ENCODE measurements around the gene PLXDC2. TPM values are rescaled to one million over a fixed set of nuclear protein-coding genes. Genes with fewer than 3 reads are reported as not detected.
"Not testable (repeated sequence)": the region's sequence is repeated elsewhere in the genome, so short reads cannot be mapped to it uniquely, and the experiment has no call there.

PLXDC2 gene
- polyA plus RNA-seq, 4 donors: 33.9 to 41.6 (median 34.8) TPM

DNA sequence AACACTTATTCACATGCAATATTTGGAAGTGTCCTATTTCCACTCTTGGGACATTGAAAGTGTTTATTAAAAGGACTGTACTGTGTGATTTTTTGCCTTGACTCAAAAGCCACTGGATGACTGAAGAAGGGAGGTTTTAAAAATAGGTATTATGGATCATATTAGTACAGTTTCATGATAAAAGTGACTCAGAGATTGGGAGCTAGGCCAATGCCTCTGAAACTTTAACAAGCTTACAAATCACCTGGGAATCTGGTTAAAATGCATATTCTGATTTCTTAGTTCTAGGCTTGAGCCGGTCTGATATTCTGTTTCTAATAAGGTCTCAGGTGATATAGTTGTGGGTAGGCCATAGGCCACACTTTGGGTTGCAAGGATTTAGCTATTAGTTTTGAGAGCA is 191.2 kb downstream of the PLXDC2 start:
- no peak for DNase-seq (ENCODE audit: low read depth in 4 of 4, low spot score in 3 of 4)

GRCh38 chr10:20013991-20014750 is 197.9 kb downstream of the PLXDC2 start:
- no peak for DNase-seq (ENCODE audit: low read depth in 4 of 4, low spot score in 3 of 4)

GRCh38 chr10:20017961-20018360 is 201.7 kb downstream of the PLXDC2 start:
- DNase-seq (ENCODE audit: low read depth in 4 of 4, low spot score in 3 of 4): no peak

DNA sequence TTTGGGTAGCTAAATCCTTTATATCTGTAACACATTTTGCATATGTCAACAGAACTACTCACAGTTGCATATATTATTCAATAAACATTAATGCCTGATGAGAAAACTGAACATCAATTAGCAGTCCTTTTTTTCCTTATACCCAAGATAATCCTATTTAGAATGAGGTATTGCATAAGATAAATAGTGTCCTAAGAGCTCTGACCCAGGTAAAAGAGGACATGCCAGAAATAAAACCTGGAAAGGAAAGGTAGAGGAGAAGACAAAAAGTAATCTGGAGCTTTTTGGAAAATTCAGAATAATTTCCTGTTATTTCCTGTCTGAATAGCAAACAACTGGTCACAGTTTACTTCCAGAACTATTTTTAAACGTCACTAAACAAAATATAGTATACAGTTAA is 204.4 kb downstream of the PLXDC2 start:
- no peak for DNase-seq (ENCODE audit: low read depth in 4 of 4, low spot score in 3 of 4)

GRCh38 chr10:20029523-20029922 is 213.3 kb downstream of the PLXDC2 start:
- DNase-seq (ENCODE audit: low read depth in 4 of 4, low spot score in 3 of 4): no peak

DNA sequence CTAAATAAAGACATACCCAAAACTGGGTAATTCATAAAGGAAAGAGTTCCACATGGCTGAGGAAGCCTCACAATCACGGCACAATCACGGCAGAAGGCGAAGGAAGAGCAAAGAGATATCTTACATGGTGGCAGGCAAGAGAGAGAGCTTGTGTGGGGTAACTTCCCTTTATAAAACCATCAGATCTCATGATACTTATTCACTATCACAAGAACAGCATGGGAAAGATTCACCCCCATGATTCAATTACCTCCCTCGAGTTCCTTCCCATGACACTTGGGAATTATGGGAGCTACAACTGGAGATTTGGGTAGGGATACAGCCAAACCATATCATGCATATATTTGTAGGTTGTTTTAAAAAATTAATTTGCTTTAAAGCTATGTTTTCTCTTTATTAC is 217.2 kb downstream of the PLXDC2 start:
- no peak for DNase-seq (ENCODE audit: low read depth in 4 of 4, low spot score in 3 of 4)

GRCh38 chr10:20034732-20035131 is 218.5 kb downstream of the PLXDC2 start:
- no peak for DNase-seq (ENCODE audit: low read depth in 4 of 4, low spot score in 3 of 4)

DNA sequence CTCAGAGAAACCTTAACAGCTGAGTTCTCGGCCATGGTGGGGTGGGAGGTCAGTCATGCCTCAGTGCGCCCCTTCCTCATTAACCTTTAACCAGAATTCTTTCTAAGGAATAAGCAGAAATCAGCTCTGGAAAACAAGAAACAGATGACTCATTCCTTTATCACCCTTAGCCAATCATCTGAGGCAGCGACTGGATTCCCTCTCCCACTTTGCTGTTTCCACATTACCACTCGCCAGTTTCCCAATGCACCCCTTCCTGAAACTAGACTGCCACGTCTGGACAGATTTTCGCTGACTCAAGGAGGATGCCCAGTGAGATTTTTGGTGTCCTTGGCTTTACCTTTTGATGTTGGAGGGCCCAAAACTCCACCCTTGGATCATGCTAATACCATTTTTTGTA is 223.8 kb downstream of the PLXDC2 start:
- no peak for DNase-seq (ENCODE audit: low read depth in 4 of 4, low spot score in 3 of 4)

DNA sequence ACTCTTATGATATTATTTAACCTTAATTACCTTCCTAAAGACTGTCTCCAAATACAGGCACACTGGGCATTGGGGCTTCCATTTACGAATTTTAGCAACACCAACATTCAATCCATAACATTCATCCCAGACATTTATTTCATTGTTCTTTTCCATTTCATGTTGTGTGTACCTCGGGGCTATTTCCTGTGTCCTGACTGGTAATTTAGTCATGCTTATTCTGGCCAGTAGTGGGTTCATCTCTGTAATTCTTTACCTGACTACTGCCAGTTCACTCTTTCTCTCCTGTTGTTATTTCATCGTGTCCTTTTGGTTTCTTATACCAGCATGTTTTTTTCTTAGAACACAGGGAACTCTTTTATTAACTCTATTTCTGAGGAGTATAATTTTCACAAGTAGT is 225.7 kb downstream of the PLXDC2 start:
- no peak for DNase-seq (ENCODE audit: low read depth in 4 of 4, low spot score in 3 of 4)

- not testable (repeated sequence) for DNase-seq (ENCODE audit: low read depth in 4 of 4, low spot score in 3 of 4)
Measured at GRCh38 chr10:20045100-20045499, 228.9 kb downstream of the PLXDC2 start.

GRCh38 chr10:20048161-20048560 is 231.9 kb downstream of the PLXDC2 start:
- no peak for DNase-seq (ENCODE audit: low read depth in 4 of 4, low spot score in 3 of 4)

DNA sequence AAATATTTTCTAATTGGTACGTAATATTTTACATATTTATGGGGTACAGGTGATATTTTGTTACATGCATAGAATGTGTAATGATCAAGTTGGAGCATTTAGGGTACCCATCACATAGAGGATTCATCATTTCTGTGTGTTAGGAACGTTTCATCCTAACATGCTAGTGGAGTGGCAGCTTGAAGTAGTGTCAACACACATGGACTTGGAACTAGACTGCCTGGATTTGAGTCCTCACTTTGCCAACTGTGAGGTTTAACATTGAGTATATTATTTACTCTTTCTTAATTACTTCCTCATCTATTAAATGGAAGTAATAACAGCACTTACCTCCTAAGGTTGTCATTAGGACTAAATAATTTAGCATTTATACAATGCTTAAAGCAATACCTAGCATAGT is 241.9 kb downstream of the PLXDC2 start:
- DNase-seq (ENCODE audit: low read depth in 4 of 4, low spot score in 3 of 4): no peak

DNA sequence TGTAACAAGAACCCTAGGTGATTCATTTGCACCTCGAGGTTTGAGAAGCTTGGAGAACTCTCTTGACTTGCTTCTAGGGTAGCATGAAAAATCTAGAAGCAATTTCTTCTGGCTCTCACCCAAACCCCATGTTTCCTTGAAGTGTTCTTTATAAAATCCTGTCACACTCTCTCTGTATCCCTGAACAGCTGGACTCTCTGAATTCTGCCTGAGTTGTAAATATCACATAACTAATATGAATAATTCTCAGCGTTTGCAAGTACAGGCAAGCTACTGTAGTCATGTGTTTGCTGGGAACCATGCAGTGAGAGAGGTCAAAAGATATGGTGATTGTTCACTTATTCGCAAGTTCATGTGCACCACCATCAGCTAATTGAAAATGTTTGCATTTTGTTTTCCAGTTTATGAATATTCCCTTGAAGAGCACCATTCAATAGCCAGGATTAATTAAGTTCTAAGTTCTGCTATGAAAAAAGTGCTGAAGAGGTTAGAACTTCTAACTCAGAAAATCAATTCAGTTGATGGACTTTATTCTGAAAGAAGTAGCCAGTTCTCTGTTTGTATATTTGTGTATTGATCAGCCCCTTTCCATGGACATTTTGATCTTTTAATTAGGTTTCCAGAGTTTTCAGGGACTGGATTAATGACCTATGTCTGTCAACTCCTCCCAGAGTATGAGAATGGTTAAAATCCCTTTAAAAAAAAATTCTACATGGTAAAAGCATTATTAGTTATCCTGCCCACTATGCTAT is 243.0 kb downstream of the PLXDC2 start:
- DNase-seq (ENCODE audit: low read depth in 4 of 4, low spot score in 3 of 4): no peak

- DNase-seq (ENCODE audit: low read depth in 4 of 4, low spot score in 3 of 4): no peak
Measured at GRCh38 chr10:20065814-20066213, 249.6 kb downstream of the PLXDC2 start.

- DNase-seq (ENCODE audit: low read depth in 4 of 4, low spot score in 3 of 4): no peak
Measured at GRCh38 chr10:20073167-20073566, 256.9 kb downstream of the PLXDC2 start.

DNA sequence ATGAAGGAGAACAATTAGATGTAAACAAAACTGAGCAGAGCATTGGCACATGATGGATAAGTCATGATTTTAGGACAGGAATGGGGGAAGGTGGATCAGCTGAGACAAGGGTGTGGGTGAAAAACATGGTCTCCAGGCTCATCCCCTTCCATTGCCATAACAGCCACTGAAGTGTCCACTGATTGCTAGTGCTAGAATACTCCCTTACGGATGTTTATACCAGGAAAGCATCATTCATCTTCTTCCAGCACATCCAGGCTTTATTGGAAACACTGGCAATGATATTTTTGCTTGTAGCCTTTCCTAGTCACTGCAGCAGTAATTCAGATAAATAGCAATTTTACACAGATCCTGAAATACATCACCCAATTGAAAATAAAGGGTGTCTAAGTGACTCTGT is 259.5 kb downstream of the PLXDC2 start:
- no peak for DNase-seq (ENCODE audit: low read depth in 4 of 4, low spot score in 3 of 4)

DNA sequence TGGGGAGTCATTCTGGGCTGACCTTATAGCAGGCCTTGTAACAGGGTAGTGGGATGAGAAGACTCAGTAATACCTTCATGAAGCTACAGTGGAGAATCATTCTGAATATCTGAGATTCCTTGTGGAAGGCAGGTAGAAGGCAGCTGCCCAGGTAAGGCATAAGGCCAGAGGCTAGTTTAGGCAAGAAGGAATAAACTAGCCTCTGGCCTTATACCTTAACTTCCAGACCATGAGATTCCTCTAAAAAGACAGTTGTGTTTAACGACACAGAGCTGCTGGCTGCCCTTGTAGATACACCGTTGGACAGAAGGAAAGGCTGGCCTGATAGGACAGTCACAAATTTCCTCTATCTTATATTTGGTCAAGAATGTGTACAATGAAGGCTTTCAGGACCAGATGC is 268.2 kb downstream of the PLXDC2 start:
- no peak for DNase-seq (ENCODE audit: low read depth in 4 of 4, low spot score in 3 of 4)

- no peak for DNase-seq (ENCODE audit: low read depth in 4 of 4, low spot score in 3 of 4)
Measured at GRCh38 chr10:20085115-20085514, 268.9 kb downstream of the PLXDC2 start.

DNA sequence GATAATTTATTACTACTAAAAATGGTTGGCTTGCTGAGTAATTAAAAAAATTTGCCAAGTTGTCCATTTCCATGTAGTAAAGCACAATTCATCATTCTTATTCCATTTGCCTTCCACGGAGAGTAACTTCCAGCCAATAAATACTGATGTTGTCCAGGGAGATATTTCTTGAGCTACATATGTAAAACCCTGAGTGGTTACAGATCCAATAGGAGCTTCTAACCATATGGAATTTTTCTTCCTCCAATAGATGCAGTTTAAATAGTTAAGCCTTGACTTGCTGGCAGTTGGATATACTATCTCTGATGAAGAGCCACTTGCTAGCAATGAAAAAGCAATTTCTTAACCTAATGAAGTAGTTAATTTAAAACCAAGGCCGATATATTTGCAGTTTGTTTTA is 271.1 kb downstream of the PLXDC2 start:
- DNase-seq (ENCODE audit: low read depth in 4 of 4, low spot score in 3 of 4): no peak

GRCh38 chr10:20088061-20088701 is 271.9 kb downstream of the PLXDC2 start:
- DNase-seq (ENCODE audit: low read depth in 4 of 4, low spot score in 3 of 4): no peak

DNA sequence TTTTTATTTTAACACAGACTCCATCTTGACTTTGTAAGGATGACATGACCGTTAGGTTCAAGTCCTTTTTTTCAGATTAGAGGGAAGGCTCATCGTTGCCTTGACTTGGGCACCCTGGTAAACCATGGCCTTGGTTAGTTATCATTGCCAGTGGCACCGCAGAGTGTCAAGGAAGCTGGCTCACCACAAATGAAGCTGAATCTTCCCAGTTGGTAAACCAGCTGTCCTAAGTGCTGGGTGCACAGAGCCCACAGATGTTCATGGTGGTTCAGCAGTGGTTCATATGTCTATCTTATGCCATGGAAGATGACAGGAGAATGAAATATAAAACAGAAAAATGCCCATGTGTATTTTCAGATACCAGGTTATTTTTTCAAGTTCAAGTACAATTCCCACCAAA is 273.6 kb downstream of the PLXDC2 start:
- no peak for DNase-seq (ENCODE audit: low read depth in 4 of 4, low spot score in 3 of 4)

DNA sequence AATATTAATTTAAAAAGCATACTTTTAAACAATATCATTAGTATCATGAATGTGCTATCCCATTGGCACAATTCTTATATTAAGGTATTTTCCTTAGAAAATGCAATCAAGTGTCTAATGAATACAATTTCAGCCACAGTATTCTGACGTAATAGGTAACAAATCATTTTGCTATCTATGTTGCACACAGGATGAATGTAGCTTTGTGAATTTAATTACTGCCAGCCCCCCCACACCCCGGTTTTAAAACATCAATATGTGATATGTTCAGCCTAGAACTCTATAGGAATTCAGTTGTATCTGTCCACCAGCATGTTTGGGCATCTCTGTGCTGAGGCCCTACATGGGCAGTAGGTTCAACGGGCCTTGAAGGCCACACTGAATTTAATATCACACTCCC is 274.6 kb downstream of the PLXDC2 start:
- DNase-seq (ENCODE audit: low read depth in 4 of 4, low spot score in 3 of 4): no peak

Data from right renal pelvis (tissue), 4 donors.